GM21619 (cell line): ENCODE results near the gene GLI2.

Source experiments
- ATAC-seq: cut with Tn5 transposase; IDR thresholded peaks from one replicate; pipeline ENCODE4 v1.9.1; 2021; ENCODE audit not compliant: unreplicated experiment

Gene GLI2

DNA sequence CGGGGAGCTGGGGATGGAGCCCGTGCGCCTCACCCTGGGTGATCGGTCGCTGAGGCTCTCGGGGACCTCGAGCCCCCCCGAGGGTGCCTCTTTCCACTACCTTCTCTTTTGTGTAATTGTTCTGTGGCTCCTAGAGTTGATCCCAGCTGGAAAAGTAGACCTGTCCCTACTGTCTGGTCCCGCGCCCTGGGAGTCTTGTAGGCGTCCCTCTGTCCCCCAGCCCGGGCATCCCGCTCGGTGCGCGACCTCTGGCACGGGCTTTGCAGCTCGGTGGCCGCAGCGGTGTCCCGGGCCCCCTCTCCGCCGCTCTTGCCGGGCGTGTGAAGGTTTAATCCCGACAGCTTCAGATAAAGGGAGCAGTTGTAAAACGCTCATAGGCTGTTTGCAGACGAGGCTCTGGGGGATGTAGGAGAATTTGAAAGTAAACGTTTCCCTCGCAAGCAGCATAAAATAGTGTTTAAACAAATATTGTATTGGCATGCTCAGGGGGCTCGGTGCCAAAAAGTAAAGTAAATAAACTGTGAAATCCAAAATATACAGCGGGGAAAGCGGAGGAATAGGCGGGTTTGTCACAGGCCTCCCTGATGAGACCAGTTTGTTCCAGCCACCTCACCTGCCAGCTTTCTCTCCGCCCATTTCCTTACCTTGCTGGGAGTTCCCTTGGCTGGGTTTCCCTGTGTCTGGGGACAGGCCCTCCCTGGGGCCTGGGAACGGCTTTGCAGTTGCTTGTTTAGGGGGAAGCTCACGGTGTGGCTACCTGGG lies 1.9 kb downstream of the GLI2 start:
- no peak for ATAC-seq

DNA sequence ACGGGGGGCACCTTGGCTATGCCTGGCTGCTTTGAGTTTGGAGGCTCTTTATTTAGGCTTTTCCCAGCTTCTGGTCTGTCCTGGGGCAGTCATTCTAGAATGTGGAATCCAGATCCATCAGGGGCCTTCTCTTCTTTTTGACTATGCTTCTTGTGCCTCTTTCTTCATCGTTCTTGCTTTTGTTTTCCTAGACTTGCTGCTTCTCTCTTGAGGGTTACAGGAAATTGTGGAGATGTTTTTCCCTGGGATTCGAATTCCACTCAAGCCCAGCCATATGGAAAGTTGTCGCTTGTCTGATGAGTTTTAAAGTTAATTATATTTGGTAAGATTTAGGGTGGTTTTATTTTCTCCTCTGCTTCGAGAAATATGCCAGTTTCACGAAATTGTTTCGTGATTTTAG lies 2.4 kb downstream of the GLI2 start:
- no peak for ATAC-seq

DNA sequence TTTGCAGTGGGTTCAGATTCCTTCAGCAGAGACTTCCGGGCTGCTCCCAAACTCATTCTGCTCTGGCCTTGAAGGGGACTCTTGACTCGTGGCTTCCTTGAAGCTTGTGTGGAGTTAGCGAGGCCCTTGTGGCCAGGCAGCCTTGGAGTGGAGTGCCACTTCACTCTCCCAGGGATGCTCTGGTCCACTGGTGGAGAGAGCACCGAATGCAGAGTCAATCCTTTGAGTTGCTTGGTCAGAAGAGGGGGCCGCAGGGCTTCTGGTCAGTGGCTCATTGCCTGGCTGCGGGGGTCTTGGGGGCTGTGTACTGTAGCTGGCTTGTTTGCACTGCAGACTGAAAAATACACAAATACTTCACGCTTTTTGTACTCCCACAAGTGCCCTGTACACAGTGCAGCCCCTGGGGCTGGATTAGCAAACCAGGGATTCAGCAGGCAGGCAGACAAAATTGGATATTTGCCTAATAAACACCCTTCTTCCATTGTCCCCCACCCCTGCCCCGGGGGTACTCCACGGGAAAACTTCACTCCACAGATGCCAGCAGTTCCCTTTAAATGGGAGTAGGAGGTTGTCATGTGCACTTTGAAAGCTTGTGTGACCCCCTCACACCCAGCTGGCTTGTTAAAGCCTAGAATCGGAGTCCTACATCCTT lies 3.2 kb downstream of the GLI2 start:
- no peak for ATAC-seq

DNA sequence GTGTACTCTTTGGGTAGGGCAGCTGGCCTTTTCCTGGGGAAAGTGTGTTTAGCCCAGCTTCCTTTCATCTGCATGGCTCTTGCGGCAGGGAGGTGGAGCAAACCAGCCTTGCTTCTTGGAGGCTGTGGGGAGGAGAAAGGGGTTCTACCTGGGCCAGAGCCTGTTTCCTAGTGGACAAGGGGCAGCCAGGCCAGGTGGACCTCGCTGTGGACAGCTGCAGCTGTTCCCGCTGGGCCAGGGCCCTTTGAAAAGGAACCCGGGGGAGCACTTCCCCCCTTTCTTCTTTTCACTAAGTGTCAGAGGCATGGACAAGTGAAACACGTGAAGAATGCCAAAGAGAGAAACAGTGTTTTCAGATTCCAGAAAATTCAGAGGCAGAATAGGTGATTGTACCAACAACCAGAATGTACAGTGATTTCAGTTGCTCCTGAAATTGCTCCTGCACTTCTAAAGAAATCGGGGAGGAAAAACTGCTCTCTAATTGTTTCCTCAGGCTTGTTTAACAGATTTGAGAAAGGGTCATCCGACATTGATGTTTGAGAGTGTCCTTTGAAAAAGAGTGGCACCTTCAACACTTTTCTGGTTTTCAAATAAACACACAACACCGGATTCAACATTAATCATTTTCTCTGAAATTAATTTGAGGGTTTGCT lies 3.9 kb downstream of the GLI2 start:
- ATAC-seq = no peak

DNA sequence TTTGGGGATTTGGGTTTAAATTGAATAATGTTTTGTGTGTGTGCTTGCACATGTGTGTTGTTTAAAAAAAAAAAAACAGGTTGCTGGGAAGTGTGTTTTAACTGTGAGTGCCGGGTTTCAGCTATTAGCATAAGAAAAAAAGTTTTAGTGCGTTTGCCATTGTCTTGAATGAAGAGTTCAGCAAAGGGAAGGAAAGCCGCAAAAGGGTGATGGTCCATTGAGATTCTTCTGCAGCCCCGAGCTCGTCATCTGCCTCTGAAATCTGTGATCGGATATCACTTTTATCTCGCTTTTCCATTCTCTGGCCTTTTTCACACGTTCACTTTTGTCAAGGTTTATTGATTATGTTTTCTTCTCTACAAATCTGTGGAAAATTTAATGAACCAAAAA lies 4.7 kb downstream of the GLI2 start:
- ATAC-seq = no peak

DNA sequence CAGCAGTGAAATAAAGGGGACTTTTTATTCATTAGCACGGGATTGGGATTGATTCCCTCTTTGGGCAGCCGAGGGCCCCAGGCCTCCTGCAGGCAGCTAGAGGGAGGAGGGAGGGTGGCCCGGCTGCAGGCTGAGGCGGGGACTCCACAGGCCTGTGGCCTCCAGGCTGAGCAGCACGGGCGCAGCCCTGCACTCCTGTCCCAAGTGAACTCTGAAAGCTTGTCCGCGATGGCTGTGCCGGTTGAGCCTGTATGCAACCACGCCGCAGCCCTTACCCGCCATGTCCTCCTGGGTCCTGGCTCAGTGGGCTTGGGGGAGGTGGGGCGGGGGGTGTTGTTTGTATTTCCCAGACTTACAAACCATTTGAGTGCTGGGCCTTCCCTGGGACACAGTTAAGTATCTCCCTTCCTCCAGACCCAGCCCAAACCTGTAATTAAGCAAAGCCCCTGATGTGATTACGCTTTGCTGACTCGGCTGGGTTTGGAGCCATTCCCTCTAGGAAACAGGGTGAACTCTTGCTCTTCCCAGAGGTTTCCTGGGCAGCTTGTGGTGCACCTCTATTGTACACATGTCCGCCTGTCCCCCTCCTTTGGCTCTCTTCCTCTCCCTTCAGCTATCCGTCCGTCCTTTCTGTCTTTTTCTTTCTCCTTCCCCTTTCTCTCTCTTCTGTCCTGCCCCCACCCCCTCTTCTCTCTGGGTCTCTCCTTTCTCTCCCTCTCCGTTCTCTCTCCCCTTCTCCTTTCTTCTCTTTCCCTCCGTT lies 5.3 kb downstream of the GLI2 start:
- ATAC-seq = no peak

DNA sequence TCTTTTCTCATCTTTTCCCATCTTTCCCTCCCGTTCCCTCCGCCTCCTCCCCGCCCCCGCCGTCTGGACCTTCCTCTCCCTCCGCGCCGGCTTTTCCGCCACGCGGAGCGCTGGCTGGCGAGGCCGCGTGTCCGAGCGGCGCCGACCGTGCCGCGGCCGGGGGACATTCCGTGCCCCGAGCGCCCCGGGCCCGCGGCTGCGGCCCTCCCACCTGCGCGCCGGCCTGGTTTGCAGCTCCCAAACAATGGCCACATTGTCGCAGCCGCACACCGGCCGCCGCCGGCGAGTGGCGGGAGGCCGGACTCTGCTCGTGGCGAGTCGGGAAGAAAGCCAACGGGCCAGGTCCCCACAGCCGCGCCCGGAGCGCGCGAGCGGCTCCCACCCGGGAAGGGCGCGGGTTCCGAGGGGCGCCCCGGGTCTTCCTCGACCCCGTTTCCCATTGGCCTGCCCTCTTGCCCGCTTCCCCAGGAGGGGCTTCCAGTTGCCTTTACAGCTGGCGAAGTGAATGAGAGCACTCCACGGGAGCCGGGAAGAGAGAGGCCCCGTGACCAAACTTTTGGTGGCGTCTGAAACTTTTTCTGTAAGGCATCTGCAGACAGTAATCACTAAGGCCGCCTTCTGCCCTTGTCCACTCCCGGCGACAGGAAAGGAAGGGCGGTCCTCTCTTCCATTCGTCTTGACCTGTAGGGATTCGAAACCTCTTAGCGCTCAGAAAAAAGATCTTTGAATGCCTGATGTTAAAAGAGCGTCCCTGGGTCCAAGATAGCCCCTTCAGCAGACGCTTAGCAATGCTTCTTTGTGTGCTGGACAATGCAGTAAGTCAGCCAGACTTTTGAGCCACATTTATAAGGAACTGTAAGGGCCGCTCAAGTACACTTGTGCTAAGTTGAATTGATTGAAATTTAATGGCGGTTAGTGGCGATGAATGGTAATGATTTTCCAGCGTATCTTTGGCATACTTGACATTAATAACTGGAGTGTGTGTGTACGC lies 6.2 kb downstream of the GLI2 start:
- no peak for ATAC-seq

DNA sequence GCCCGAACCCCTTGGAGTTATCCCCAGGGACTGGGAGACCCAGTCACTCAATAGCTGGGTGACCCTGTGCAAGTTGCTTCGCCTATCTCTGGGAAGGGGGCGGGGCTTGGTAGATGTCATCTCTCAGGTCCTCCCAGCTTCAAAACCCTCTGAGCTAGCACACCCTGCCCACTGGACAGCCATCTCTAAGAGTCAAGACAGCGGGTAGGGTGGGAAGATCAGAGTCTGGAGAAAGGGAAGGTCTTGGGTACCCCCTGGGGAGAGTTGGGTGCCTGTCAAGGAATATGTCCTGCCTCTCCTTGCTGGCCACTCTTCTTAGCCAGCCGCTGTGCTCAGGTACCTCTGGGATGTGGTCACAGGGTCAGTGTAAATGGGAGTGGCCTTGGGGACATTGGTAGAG lies 8.0 kb downstream of the GLI2 start:
- no peak for ATAC-seq

DNA sequence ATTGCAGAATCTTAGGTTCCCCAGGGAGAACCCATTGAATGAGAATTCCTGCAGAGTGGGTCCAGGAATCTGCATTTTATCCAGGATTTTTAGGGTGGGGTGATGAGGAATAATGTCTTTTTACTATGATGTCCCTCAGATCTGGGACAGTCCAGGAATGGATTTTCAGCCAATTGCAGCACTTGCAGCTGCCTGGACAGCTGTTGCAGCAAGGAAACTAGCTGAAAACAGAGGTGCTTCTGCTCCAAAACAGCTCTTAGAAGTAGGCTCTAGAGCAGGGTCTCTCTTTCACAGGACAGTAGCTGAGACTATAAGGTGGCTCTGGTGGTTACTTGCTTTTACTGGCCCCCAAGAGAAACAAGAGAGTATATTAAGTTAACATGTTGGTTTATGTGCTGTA lies 9.1 kb downstream of the GLI2 start:
- no peak for ATAC-seq

DNA sequence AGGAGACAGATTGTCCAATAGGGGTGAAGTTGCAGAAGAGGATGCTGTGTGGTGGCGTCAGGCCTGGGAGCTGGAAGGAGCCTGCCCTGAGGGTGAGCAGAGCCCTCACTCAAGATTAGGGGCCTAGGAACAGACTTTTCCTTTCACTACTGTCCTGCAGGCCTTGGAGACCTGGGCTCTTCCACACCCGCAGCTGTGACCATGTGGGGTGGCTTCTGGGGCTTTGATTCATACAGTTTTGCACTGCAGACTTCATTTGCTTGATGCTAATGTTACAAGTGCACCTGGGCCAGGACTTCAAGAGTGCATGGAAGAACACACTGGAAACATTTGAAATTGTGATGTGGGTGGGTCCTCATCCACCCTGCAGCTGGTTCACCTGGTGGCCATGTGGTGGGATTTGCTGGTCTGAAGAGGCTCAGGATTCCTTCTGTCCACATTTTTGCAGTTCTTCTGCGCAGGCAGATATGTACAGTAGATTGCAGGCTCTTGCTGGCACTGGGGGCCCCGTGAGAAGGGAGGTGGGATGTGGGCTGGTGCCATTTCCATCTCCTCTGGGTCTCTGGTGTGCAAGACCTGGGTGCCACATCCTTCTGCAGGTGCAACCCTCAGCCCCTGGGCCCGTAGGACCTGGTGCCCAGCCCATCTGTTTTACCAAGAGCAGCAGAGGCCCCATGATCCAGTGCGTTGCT lies 9.9 kb downstream of the GLI2 start:
- ATAC-seq = no peak

DNA sequence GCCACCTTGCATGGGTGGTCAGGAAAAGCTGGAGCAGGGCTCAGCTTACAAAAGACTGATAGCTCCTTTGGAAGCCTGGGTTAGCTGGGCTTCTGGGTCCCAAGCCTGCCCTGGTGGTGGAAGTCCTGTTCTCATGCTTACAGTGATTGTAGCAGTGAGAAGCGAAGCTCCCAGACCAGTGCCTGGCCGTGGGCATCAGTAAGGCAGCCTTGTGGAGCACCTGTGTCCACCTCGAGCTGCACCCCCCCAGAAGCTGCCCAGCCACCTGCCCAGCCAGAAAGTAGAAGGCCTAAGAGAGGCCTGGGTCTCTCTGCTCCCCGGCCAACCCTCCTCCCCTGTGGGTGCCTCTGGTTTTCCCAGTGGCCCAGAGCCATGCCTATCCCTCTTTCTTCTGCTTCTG lies 10.5 kb downstream of the GLI2 start:
- ATAC-seq = no peak

DNA sequence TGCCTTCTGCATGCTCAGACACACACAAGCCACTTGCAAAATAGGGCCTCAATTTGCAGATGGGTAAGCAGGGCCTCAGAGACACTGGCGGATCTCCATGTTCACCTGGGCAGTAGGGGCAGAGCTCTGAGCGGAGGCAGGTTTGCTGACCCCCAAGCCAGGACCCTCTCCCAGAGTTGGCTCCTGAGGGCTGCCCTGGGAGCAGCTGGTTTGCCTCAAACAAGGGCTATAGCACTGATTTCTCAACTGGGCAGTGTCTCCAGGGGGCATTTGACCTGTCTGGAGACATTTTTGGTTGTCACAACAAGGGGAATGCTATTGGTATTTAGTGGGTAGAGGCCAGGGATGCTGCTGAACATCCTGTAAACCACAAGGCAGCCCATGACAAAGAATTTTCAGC lies 11.6 kb downstream of the GLI2 start:
- ATAC-seq = no peak

DNA sequence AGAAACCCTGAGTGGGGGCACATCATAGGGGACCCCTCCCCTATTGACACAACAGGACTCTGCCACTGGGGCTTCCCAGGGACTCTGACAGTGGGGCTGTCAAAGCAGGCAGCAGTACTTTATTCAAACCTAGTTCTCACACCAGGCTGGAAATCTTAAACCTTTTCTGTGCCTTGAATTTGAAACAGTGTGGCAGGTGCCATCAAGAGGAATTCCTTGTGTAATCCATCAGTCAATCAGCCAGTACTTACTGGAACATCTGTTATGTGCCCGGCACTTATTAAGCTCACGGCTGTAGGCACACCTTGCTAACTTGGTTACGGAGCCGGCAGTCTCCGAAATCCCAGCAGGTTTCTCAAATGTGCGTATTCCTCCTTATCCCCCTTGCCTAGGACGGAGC lies 12.0 kb downstream of the GLI2 start:
- no peak for ATAC-seq

DNA sequence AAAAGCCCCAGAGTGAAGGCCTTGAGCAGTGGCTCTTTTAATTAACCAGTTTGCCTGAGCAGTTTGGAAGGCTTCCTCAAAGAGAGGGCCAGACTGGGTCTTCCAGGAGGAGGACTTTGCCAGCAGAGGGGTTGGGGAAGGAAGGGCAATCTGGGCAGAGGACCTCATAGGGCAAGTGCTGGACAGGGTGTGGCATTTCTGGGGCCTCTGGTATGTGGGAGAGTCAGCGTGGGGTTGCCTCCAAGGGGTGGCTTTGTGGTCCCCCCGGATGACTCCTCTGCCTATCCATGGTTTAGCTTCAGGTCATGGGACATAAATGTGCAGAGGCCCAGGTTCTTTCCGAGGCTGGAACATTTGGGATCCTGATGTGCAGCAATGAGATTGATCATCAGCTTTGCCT lies 12.6 kb downstream of the GLI2 start:
- no peak for ATAC-seq

DNA sequence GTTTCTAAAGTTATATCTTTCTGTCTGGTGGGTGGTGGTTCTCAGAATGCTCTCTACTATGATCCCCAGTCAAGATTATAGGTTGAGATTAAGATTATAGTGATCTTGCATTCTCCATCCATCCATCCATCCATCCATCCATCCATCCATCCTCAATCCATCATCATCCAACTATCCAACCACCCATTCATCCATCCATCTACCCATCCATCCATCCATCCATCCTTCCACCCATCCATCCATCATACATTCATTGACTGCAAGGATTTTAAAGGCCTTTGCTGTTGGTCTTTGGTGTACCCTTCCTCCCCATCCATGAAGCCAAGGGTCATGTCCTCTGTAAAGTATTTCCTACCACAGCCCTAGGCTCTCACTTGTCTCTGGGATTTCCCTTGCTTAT lies 13.1 kb downstream of the GLI2 start:
- ATAC-seq = no peak

DNA sequence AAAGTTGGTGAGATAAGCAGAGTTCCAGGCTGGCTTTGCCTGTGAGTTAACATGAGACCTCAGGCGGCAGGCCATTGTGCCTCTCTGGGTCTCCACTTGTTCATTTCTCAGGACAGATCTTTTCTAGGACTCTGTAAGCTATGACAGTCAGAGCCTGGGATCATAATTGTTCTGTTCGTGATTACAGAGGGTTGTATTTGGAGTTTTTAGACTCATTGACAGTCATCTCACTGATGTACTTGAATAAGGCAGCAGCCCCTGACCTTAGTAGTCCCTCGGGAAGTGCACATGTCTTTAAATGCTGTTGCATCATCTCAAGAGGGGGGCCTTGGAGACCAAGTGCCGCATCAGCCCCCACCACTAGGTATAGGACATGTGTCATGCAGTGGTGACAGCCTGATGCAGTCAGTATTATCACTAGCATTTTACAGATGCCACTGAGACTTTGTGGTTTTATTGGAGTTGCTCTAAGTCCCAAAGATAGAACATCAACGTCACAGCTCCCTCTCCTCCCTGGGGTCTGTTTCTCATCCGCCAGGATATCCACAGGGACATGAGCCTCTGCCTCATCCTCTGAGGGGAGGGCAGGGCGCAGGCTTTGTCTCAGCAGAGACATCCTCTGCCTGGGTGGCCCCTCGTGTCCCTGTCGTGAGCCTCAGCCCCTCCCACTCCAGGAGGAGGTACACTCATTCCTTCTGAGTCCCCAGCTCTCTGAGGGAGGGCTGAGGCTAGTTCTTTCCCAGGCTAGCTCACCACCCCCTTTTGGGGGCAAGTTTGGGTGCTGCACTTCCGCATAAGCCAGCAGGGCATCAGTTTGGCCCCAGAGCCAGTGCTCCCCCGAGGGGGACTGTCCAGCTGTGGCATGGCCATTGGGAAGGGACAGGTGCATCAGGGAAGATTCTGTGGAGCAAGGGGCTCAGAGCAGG lies 14.1 kb downstream of the GLI2 start:
- ATAC-seq = no peak

DNA sequence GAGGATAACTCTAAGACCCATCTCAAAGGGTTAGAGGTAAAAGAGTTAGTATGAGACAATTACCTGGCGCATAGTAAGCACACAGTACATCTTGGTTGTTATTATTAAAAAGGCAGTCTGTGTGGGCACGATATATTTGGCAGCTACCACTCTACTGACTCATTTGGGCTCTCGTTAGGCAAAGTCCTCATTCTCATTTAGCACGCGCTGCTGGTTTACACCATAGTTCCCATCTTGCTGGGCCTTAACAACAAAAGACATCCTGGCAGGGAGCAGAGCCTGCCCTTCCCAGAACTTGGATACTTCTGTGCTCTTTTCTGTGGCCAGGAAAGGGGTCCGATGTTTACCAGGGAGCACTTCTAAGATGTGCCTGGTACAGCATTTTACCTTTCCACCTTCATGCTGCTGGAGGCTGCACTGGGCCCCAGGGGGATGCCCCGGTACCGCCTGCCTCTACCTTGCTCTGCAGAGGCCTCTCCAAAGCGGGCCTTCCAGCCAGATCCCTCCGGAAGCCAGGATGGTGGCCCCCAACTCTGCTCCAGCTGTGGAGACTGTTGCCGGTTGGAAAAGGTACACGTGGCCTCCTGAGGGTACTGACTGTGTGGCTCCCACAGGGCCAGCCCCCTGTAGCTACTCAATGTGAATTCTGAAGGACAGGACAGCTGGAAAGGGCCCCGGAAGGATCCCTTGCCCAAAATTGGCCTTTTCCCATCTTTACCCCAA lies 15.0 kb downstream of the GLI2 start:
- ATAC-seq = no peak

DNA sequence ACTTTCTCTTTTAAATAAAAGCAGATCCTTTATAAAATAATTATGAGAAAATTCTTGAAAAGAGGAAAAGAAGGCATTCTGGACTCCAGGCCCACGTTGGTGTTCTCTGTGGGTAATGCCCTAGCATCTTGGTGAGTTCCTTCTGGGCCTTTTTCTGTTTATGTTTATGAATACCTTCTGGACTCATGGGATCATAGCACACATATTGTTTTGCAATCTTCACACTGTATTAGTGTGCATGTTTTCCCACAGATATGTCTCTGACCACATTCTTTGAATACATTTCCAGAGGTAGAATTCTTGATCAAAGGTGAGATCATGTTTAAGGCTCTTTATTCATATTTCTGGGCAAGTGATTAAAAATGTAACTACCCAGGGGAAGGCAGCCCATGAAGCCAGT lies 15.9 kb downstream of the GLI2 start:
- ATAC-seq = no peak
